ENCODE data around the gene BCAR3.

Gene BCAR3

GRCh38 chr1:93671099-93671621 is 10.5 kb downstream of the BCAR3 start:
- Histone ChIP-seq H3K4me3 (ENCODE audit: low read depth in 1 of 2, low read length in 1 of 2) (no peak overlapping the region), H3K36me3 (no peaks in the 10 kb centered on the region), H3K9me3 (no peaks in the 10 kb centered on the region), H3K27ac (no peak overlapping the region), H3K27me3 (peaks cover 17% of the 10 kb centered on the region), H3K4me1 (ENCODE audit: control insufficient read depth in 1 of 2, insufficient read depth in 1 of 2, low read depth in 1 of 2, low read length in 1 of 2) (no peaks in the 10 kb centered on the region)
- no peak for TF ChIP-seq CTCF (IDR thresholded peaks at IDR 0.05)

GRCh38 chr1:93670141-93670540 is 11.5 kb downstream of the BCAR3 start:
- no peak overlapping the region for H3K4me3 ChIP-seq (ENCODE audit: low read depth in 1 of 2, low read length in 1 of 2)
- TF ChIP-seq CTCF (IDR thresholded peaks at IDR 0.05), result no peak
- peaks cover 8% of the 10 kb centered on the region for H3K27me3 ChIP-seq
- H3K4me1 ChIP-seq (ENCODE audit: control insufficient read depth in 1 of 2, insufficient read depth in 1 of 2, low read depth in 1 of 2, low read length in 1 of 2), result no peaks in the 10 kb centered on the region
- H3K9me3 ChIP-seq, result no peaks in the 10 kb centered on the region
- H3K36me3 ChIP-seq, result no peaks in the 10 kb centered on the region
- no peak overlapping the region for H3K27ac ChIP-seq

GRCh38 chr1:93669369-93669768 is 12.3 kb downstream of the BCAR3 start:
- no peaks in the 10 kb centered on the region for H3K9me3 ChIP-seq
- H3K27ac ChIP-seq, result no peak overlapping the region
- H3K4me1 ChIP-seq (ENCODE audit: control insufficient read depth in 1 of 2, insufficient read depth in 1 of 2, low read depth in 1 of 2, low read length in 1 of 2), result no peaks in the 10 kb centered on the region
- no peak overlapping the region for H3K4me3 ChIP-seq (ENCODE audit: low read depth in 1 of 2, low read length in 1 of 2)
- peaks cover 6% of the 10 kb centered on the region for H3K27me3 ChIP-seq
- no peaks in the 10 kb centered on the region for H3K36me3 ChIP-seq
- TF ChIP-seq CTCF (IDR thresholded peaks at IDR 0.05), result no peak

- TF ChIP-seq CTCF (IDR thresholded peaks at IDR 0.05), result no peak
- H3K9me3 ChIP-seq, result no peaks in the 10 kb centered on the region
- H3K4me3 ChIP-seq (ENCODE audit: low read depth in 1 of 2, low read length in 1 of 2), result no peak overlapping the region
- no peaks in the 10 kb centered on the region for H3K4me1 ChIP-seq (ENCODE audit: control insufficient read depth in 1 of 2, insufficient read depth in 1 of 2, low read depth in 1 of 2, low read length in 1 of 2)
- H3K27ac ChIP-seq, result no peak overlapping the region
- peaks cover 6% of the 10 kb centered on the region for H3K27me3 ChIP-seq
- no peaks in the 10 kb centered on the region for H3K36me3 ChIP-seq
Observed at GRCh38 chr1:93668951-93669350, 12.7 kb downstream of the BCAR3 start.

GRCh38 chr1:93668121-93668520 is 13.5 kb downstream of the BCAR3 start:
- Histone ChIP-seq H3K4me1 (ENCODE audit: control insufficient read depth in 1 of 2, insufficient read depth in 1 of 2, low read depth in 1 of 2, low read length in 1 of 2) (no peaks in the 10 kb centered on the region), H3K4me3 (ENCODE audit: low read depth in 1 of 2, low read length in 1 of 2) (no peak overlapping the region), H3K9me3 (no peaks in the 10 kb centered on the region), H3K27ac (no peak overlapping the region), H3K27me3 (peaks cover under 1% of the 10 kb centered on the region), H3K36me3 (no peaks in the 10 kb centered on the region)
- TF ChIP-seq CTCF (IDR thresholded peaks at IDR 0.05), result no peak

- no peaks in the 10 kb centered on the region for H3K36me3 ChIP-seq
- H3K9me3 ChIP-seq, result no peaks in the 10 kb centered on the region
- H3K27me3 ChIP-seq, result no peaks in the 10 kb centered on the region
- no peak for TF ChIP-seq CTCF (IDR thresholded peaks at IDR 0.05)
- H3K4me1 ChIP-seq (ENCODE audit: control insufficient read depth in 1 of 2, insufficient read depth in 1 of 2, low read depth in 1 of 2, low read length in 1 of 2), result no peaks in the 10 kb centered on the region
- H3K27ac ChIP-seq, result no peak overlapping the region
- no peak overlapping the region for H3K4me3 ChIP-seq (ENCODE audit: low read depth in 1 of 2, low read length in 1 of 2)
Observed at GRCh38 chr1:93667642-93668041, 14.0 kb downstream of the BCAR3 start.

All from neutrophil (primary cell).